Right lobe of liver (tissue), 4 donors: ENCODE results near the gene CAPN13.

Experiments used
- POLR2A ChIP-seq: fragments of 450-650 bp; IDR thresholded peaks from one replicate; pipeline ENCODE4 v1.6.1; 2017; ENCODE audit warnings: antibody characterized with exemption, mild to moderate bottlenecking
- TF ChIP-seq, protein P1 (sequence below), 4 donors: fragments of 200-600 bp in 3 of 4; fragments of 450-650 bp in 1 of 4; IDR thresholded peaks; one replicate each; pipeline versions ENCODE4 v1.5.1 to v1.8.0; 2016 to 2022; ENCODE audit warnings: antibody characterized with exemption in 4 of 4, mild to moderate bottlenecking in 2 of 4
- donor health status: DM: no; HTN: no; CAD: no.
- donor health status: DM: no; HTN: no; CAD: no.
- donor health status: DM: no; HTN: yes; CAD: no.

DNA sequence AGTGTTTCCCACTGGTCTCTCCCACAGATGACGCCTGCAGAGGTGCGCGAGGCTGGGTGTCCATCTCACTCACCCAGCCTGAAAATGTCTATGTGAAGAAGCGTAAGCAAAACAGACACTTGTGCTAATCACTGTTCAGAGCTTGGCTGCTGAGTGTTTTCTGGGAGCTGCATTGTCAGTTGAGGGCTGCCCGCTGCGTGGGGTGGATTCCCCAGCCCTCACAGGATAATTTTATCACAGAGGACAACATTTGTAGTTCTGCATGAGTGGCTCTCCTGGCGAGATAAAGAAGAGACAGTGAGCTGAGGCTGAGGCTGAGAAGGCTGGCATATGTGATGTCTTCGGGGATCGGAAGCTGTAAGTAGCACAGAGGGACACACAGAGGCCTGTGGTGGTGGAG, 16.2 kb upstream of the CAPN13 start:
- TF ChIP-seq, protein P1, sequence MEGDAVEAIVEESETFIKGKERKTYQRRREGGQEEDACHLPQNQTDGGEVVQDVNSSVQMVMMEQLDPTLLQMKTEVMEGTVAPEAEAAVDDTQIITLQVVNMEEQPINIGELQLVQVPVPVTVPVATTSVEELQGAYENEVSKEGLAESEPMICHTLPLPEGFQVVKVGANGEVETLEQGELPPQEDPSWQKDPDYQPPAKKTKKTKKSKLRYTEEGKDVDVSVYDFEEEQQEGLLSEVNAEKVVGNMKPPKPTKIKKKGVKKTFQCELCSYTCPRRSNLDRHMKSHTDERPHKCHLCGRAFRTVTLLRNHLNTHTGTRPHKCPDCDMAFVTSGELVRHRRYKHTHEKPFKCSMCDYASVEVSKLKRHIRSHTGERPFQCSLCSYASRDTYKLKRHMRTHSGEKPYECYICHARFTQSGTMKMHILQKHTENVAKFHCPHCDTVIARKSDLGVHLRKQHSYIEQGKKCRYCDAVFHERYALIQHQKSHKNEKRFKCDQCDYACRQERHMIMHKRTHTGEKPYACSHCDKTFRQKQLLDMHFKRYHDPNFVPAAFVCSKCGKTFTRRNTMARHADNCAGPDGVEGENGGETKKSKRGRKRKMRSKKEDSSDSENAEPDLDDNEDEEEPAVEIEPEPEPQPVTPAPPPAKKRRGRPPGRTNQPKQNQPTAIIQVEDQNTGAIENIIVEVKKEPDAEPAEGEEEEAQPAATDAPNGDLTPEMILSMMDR (IDR thresholded peaks at IDR 0.05), result no peak
- TF ChIP-seq POLR2A, result no peak
